Neural crest cell (in vitro differentiated cells): Measurements from ENCODE around the gene ALG3. TPM values are rescaled to one million over a fixed set of nuclear protein-coding genes. Genes with fewer than 3 reads are reported as not detected.

Experiments
- DNase-seq: peaks from one replicate; pipeline ENCODE4 v3.0.0; 2021; ENCODE audit warnings: low read depth, mixed read lengths, low spot score
- H3K27ac Mint-ChIP-seq: one replicate; pipeline ENCODE4 v1.8.0; 2021; ENCODE audit warnings: mild to moderate bottlenecking, mixed read lengths; ENCODE audit not compliant: unreplicated experiment
- H3K27me3 Mint-ChIP-seq: 2 replicates; pipeline ENCODE4 v1.8.0; 2021; ENCODE audit warnings: low read depth, mild to moderate bottlenecking, mixed read lengths
- H3K36me3 Mint-ChIP-seq: 2 replicates; pipeline ENCODE4 v1.8.0; 2021; ENCODE audit warnings: low read depth, mild to moderate bottlenecking, mixed read lengths
- H3K4me1 Mint-ChIP-seq: 2 replicates; pipeline ENCODE4 v1.8.0; 2021; ENCODE audit warnings: mixed read lengths
- H3K4me3 Mint-ChIP-seq: one replicate; pipeline ENCODE4 v1.8.0; 2021; ENCODE audit warnings: mild to moderate bottlenecking, mixed read lengths
- H3K9me3 Mint-ChIP-seq: 2 replicates; pipeline ENCODE4 v1.8.0; 2021; ENCODE audit warnings: mixed read lengths
- microRNA-seq: library from miRNA; unstranded; fragments of <30 nt; microRNA quantifications from one replicate; pipeline ENCODE4, GENCODE V29; 2020
- total RNA-seq: library from RNA; stranded (reverse); gene quantifications from 2 replicates; pipeline ENCODE4 v1.2.1, GENCODE V29; 2021
- TF ChIP-seq, protein P1 (sequence below): fragments of 200-600 bp; sonication (generic); conservative IDR thresholded peaks from 2 replicates; pipeline ENCODE4 v1.5.0; 2021; ENCODE audit warnings: antibody characterized with exemption, mild to moderate bottlenecking

Gene ALG3
- total RNA-seq, 1 donor from 2014 or later, result 32.0 TPM

DNA sequence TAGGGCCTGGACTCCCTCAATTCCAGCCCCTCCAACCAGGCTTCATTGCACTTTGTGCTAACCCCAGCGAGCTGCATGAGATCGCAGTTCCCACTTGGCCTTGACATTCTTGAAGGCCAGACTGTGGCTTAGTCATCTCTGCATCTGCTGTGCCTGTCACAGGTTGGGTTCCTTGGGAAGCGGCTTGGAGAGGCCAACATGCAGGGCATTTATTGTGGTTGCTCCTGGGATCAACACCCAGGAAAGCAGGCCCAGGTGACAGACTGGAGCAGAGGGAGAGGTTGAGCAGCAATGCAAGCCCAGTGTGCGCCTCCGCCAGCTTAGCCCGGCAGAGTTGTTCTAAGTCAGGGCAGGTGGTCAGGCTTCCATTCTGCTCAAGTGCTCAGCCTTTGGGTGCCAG, 52.2 kb downstream of the ALG3 start:
- Mint-ChIP-seq H3K27me3 (no peaks in the 10 kb centered on the region), H3K4me1 (no peaks in the 10 kb centered on the region), H3K36me3 (peaks cover 2% of the 10 kb centered on the region), H3K27ac (no peak overlapping the region), H3K4me3 (no peak overlapping the region), H3K9me3 (no peaks in the 10 kb centered on the region)
- TF ChIP-seq, protein P1, sequence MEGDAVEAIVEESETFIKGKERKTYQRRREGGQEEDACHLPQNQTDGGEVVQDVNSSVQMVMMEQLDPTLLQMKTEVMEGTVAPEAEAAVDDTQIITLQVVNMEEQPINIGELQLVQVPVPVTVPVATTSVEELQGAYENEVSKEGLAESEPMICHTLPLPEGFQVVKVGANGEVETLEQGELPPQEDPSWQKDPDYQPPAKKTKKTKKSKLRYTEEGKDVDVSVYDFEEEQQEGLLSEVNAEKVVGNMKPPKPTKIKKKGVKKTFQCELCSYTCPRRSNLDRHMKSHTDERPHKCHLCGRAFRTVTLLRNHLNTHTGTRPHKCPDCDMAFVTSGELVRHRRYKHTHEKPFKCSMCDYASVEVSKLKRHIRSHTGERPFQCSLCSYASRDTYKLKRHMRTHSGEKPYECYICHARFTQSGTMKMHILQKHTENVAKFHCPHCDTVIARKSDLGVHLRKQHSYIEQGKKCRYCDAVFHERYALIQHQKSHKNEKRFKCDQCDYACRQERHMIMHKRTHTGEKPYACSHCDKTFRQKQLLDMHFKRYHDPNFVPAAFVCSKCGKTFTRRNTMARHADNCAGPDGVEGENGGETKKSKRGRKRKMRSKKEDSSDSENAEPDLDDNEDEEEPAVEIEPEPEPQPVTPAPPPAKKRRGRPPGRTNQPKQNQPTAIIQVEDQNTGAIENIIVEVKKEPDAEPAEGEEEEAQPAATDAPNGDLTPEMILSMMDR, result no peak
- DNase-seq, result no peak

DNA sequence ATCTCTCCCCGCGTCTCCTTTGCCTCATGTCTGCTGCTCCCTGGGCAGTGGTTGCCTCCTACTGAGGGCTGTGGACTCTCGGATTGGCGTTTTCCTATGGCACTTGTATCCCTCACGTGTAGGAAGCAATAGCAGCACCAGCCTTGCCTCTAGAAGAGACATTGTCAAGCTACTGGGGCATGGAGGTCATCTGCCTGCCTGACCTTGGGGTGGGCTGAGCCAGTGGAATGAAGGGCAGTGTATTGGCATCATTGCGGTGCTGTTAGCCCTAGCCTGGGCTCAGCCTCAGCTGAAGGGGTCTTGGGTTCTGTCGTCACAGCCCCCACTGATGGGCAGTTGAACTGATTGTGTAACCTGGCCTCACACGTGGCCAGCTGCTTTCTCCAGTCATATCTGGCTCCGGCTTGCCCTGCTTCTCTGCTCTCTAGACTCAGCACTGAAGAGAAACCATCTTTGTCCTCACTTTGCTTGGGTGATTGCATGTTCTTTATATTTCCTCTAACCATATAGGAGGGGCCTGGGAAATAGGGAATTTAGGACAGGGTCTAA, 54.7 kb downstream of the ALG3 start:
- Mint-ChIP-seq H3K27ac (no peak overlapping the region), H3K36me3 (peaks cover 4% of the 10 kb centered on the region)
- TF ChIP-seq, protein P1, result no peak

DNA sequence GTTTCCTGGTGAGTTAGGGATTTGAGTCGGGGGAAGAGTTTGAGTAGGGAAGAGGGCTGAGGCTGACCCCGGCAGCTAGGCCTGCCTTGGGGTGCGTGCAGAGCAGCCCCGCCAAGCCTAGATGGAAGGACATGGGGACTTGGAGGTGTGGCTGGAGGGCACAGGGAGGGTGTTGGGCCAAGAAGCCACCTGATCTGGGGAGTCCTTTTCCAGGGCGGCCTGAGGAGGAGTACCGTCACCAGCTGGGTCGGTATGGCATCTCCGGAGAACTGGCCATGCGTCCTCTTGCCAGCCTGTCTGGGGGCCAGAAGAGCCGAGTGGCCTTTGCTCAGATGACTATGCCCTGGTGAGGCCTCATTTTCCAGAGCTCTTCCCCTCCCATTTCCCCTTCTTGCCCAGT, 55.9 kb downstream of the ALG3 start:
- H3K9me3 Mint-ChIP-seq, result no peaks in the 10 kb centered on the region
- TF ChIP-seq, protein P1, result no peak
- H3K27ac Mint-ChIP-seq, result no peak overlapping the region
- H3K27me3 Mint-ChIP-seq, result no peaks in the 10 kb centered on the region
- H3K4me3 Mint-ChIP-seq, result no peak overlapping the region
- peaks cover 4% of the 10 kb centered on the region for H3K36me3 Mint-ChIP-seq
- no peak for DNase-seq
- peaks cover under 1% of the 10 kb centered on the region for H3K4me1 Mint-ChIP-seq

More for the DNA sequence above, 54.7 kb downstream of the ALG3 start:
- H3K4me3 Mint-ChIP-seq, result no peak overlapping the region
- no peaks in the 10 kb centered on the region for H3K9me3 Mint-ChIP-seq
- H3K4me1 Mint-ChIP-seq, result no peaks in the 10 kb centered on the region
- H3K27me3 Mint-ChIP-seq, result no peaks in the 10 kb centered on the region
- no peak for DNase-seq

Small RNA genes lying within 50 kb of the gene (microRNA-seq; reads per million reads assigned to microRNA genes)
- 7.7 reads per million, percentile 11 among the genes with 10 or more reads in this experiment for gene MIR1224

Other genes starting within 250 kb of the ALG3 start
- gene ABCC5, start 231.1 kb downstream of the ALG3 start, total RNA-seq, result 47.3 and 50.9 TPM in 2 replicates
- gene HTR3D, start 217.2 kb downstream of the ALG3 start, total RNA-seq, result not detected in 2 replicates
- gene HTR3C, start 195.9 kb downstream of the ALG3 start, total RNA-seq, result not detected in 2 replicates
- gene HTR3E, start 151.9 kb downstream of the ALG3 start, total RNA-seq, result not detected in 2 replicates
- 54.8 and 57.7 TPM in 2 replicates for gene EIF2B5, start 113.6 kb downstream of the ALG3 start, total RNA-seq
- 90.9 and 93.8 TPM in 2 replicates for gene DVL3, start 93.6 kb downstream of the ALG3 start, total RNA-seq
- gene AP2M1, start 74.1 kb downstream of the ALG3 start, total RNA-seq, result 271 and 289 TPM in 2 replicates
- 63.9 and 67.3 TPM in 2 replicates for gene ABCF3, start 62.8 kb downstream of the ALG3 start, total RNA-seq
- gene VWA5B2, start 19.4 kb downstream of the ALG3 start, total RNA-seq, result 0.36 and 0.56 TPM in 2 replicates
- gene EEF1AKMT4, start 710 bp upstream of the ALG3 start, total RNA-seq, result 3.4 and 3.9 TPM in 2 replicates
- 4.7 and 5.6 TPM in 2 replicates for gene CAMK2N2, start 12.6 kb upstream of the ALG3 start, total RNA-seq
- not detected in 2 replicates for gene ECE2, start 27.1 kb upstream of the ALG3 start, total RNA-seq
- 359 and 378 TPM in 2 replicates for gene PSMD2, start 50.3 kb upstream of the ALG3 start, total RNA-seq
- gene EIF4G1, start 65.6 kb upstream of the ALG3 start, total RNA-seq, result 520 and 529 TPM in 2 replicates
- 17.4 and 19.7 TPM in 2 replicates for gene FAM131A, start 88.6 kb upstream of the ALG3 start, total RNA-seq
- gene CLCN2, start 112.6 kb upstream of the ALG3 start, total RNA-seq, result 23.6 and 27.8 TPM in 2 replicates
- 94.5 and 98.9 TPM in 2 replicates for gene POLR2H, start 112.7 kb upstream of the ALG3 start, total RNA-seq
- 0.55 and 0.98 TPM in 2 replicates for gene THPO, start 129.2 kb upstream of the ALG3 start, total RNA-seq
- 3.2 and 4.0 TPM in 2 replicates for gene CHRD, start 131.1 kb upstream of the ALG3 start, total RNA-seq